HepG2 (cell line): ENCODE results near the gene MRPL38. TPM values are rescaled to one million over a fixed set of nuclear protein-coding genes. Genes with fewer than 3 reads are reported as not detected.

ENCODE experiments used
- ATAC-seq: fragments of 200-7000 bp; cut with Tn5 transposase; 3 replicates; pipeline ENCODE4 v1.9.1; 2020; ENCODE audit warnings: mild to moderate bottlenecking, moderate library complexity
- BruUV-seq: library from RNA; stranded (reverse); fragments of 400-500 nt; replicated peaks from 2 replicates; lab custom pipeline; 2021; lab: Mats Ljungman, UMichigan
- CTCF ChIA-PET: fragments of 300-600 bp; formaldehyde crosslinking; extraction: SDS; loops from one replicate; lab custom pipeline; 2021; ENCODE audit warnings: low total read pairs, inconsistent platforms, low intra/inter-chr PET ratio; lab: Yijun Ruan, JAX
- POLR2A ChIA-PET: fragments of 350-600 bp; sonication (Branson Sonifier 250); formaldehyde crosslinking; loops from one replicate; lab custom pipeline; 2020; ENCODE audit warnings: antibody characterized with exemption, inconsistent platforms; lab: Yijun Ruan, JAX
- DNase-seq: peaks from one replicate; pipeline ENCODE4 v3.0.0-alpha.2; 2015; ENCODE audit warnings: low spot score
- FAIRE-seq: peaks from 3 replicates; lab custom pipeline; 2011; peaks lifted over from hg19 to GRCh38; lab: Jason Lieb, UNC
- H2AFZ ChIP-seq: one replicate; pipeline ENCODE4 v1.6.1; 2011; ENCODE audit warnings: low read length, inconsistent platforms
- H3K27ac ChIP-seq: fragments of 300-600 bp; 3 replicates; pipeline ENCODE4 v1.8.0; 2011; ENCODE audit warnings: mixed run types, mild to moderate bottlenecking, mixed read lengths, low read length, inconsistent platforms; ENCODE audit not compliant: insufficient read depth; ENCODE audit errors: extremely low read length
- H3K27me3 ChIP-seq, 2 experiments: fragments of 200-600 bp in 1 of 2; 2 replicates in 1 of 2; 3 replicates in 1 of 2; pipeline versions ENCODE4 v1.6.0 to v1.8.0; 2011; ENCODE audit warnings: low read length in 2 of 2, mild to moderate bottlenecking in 2 of 2, moderate library complexity in 2 of 2, inconsistent platforms in 1 of 2; ENCODE audit not compliant: insufficient read depth in 2 of 2, control insufficient read depth in 1 of 2
- H3K36me3 ChIP-seq, 2 experiments: fragments of 200-600 bp in 1 of 2; replicated peaks in 1 of 2; 2 replicates in 1 of 2; 3 replicates in 1 of 2; pipeline versions ENCODE4 v1.5.1 to v1.8.0; 2011; ENCODE audit warnings: low read length in 2 of 2, inconsistent platforms in 1 of 2; ENCODE audit not compliant: insufficient read depth in 2 of 2, control insufficient read depth in 1 of 2
- H3K4me1 ChIP-seq: 2 replicates; pipeline ENCODE4 v1.5.1; 2012; ENCODE audit warnings: low read length, inconsistent platforms; ENCODE audit not compliant: insufficient read depth
- H3K4me2 ChIP-seq: 2 replicates; pipeline ENCODE4 v1.6.0; 2011; ENCODE audit warnings: low read depth, low read length, inconsistent platforms
- H3K4me3 ChIP-seq, 3 experiments: fragments of 200-600 bp in 1 of 3; sonication (generic), shearing (Covaris generic) in 1 of 3; replicated peaks in 1 of 3; 2 replicates each; pipeline ENCODE4 v1.5.1; 2011 to 2016; ENCODE audit warnings: low read length in 3 of 3, inconsistent platforms in 2 of 3, low read depth in 2 of 3, mild to moderate bottlenecking in 2 of 3, control low read depth in 1 of 3, mixed read lengths in 1 of 3; ENCODE audit not compliant: insufficient read depth in 1 of 3
- H3K79me2 ChIP-seq: one replicate; pipeline ENCODE4 v1.6.1; 2011; ENCODE audit warnings: low read length, inconsistent platforms; ENCODE audit not compliant: insufficient read depth
- H3K9ac ChIP-seq: 2 replicates; pipeline ENCODE4 v1.6.0; 2011; ENCODE audit warnings: mild to moderate bottlenecking, low read depth, low read length, inconsistent platforms; ENCODE audit not compliant: insufficient read depth
- H3K9me3 ChIP-seq: 2 replicates; pipeline ENCODE4 v1.5.1; 2012; ENCODE audit warnings: mild to moderate bottlenecking, low read length
- H4K20me1 ChIP-seq: 2 replicates; pipeline ENCODE4 v1.6.0; 2011; ENCODE audit warnings: inconsistent platforms, mild to moderate bottlenecking, low read length, moderate library complexity; ENCODE audit not compliant: insufficient read depth
- ATF7 ChIP-seq, 2 experiments: fragments of 450-650 bp in 1 of 2; sonication (generic) in 1 of 2; formaldehyde crosslinking in 1 of 2; IDR thresholded peaks; 2 replicates each; pipeline versions ENCODE4 v1.4.0 to v1.6.1; 2016 to 2020; ENCODE audit warnings: antibody characterized with exemption in 1 of 2, mild to moderate bottlenecking in 1 of 2, missing genetic modification reagents in 1 of 2
- KDM6A ChIP-seq: IDR thresholded peaks from 2 replicates; pipeline ENCODE4 v1.6.1; 2016; ENCODE audit warnings: low read depth
- NFYC ChIP-seq: IDR thresholded peaks from 2 replicates; pipeline ENCODE4 v1.6.1; 2016; ENCODE audit warnings: missing genetic modification reagents, missing compliant biosample characterization
- SUZ12 ChIP-seq: fragments of 150-350 bp; IDR thresholded peaks from 2 replicates; pipeline ENCODE4 v1.6.1; 2014; ENCODE audit warnings: low read depth, low read length
- ZBTB20 ChIP-seq: sonication (generic); formaldehyde crosslinking; IDR thresholded peaks from 2 replicates; pipeline ENCODE4 v1.8.1; 2023; ENCODE audit warnings: missing genetic modification reagents, low read depth, mild to moderate bottlenecking, borderline replicate concordance
- ZNF75D ChIP-seq: sonication (generic); formaldehyde crosslinking; IDR thresholded peaks from 2 replicates; pipeline ENCODE4 v1.8.1; 2023; ENCODE audit warnings: missing genetic modification reagents, mild to moderate bottlenecking, borderline replicate concordance
- WGBS: methylation state at CpG from one replicate; pipeline ENCODE4 v1.1.6; 2017; ENCODE audit warnings: low lambda C conversion rate; 5-methylcytosine and 5-hydroxymethylcytosine counted together
- in situ Hi-C: cut with HindIII; loops from 2 replicates; pipeline ENCODE4 v1.10.0; 2017; ENCODE audit warnings: low pct_unique_long_range_greater_than_20kb; ENCODE audit not compliant: extremely low pct_ligation_motif_present
- intact Hi-C: fragments of 100-400 bp; cut with micrococcal nuclease; formaldehyde crosslinking; loops from one replicate; pipeline ENCODE4 v1.10.0; 2022; ENCODE audit not compliant: unreplicated experiment
- polyA plus RNA-seq, 8 experiments: library from polyadenylated mRNA; depleted of rRNA in 3 of 8; stranded (reverse) in 7 of 8; unstranded in 1 of 8; fragments of >200 nt; fragmentation: Illumina TruSeq in 4 of 8; extraction: Trizol in 4 of 8; gene quantifications; 2 replicates each; pipeline versions ENCODE4 v1.2.1 to v1.2.3, GENCODE V29; 2011 to 2016; ENCODE audit warnings: low read depth in 4 of 8, missing spikeins in 1 of 8, mixed read lengths in 1 of 8; ENCODE audit not compliant: insufficient read depth in 1 of 8
- total RNA-seq, 5 experiments: library from RNA; depleted of rRNA; stranded (reverse); fragments of >200 nt; fragmentation: Illumina TruSeq; extraction: Trizol; gene quantifications; 2 replicates each; pipeline ENCODE4 v1.2.3, GENCODE V29; 2016; ENCODE audit warnings: low read depth in 1 of 5
- TF ChIP-seq, protein P1 (sequence below): sonication (generic); formaldehyde crosslinking; IDR thresholded peaks from 2 replicates; pipeline ENCODE4 v1.4.0; 2020; ENCODE audit warnings: missing genetic modification reagents
- TF ChIP-seq, protein P2 (sequence below): sonication (generic); formaldehyde crosslinking; IDR thresholded peaks from 2 replicates; pipeline ENCODE4; 2020; ENCODE audit warnings: missing genetic modification reagents, mild to moderate bottlenecking, borderline replicate concordance
- TF ChIP-seq, protein P3 (sequence below): sonication (generic); formaldehyde crosslinking; IDR thresholded peaks from 2 replicates; pipeline ENCODE4 v1.5.1; 2020; ENCODE audit warnings: missing genetic modification reagents, mild to moderate bottlenecking, borderline replicate concordance

Gene MRPL38
- total and polyA plus RNA-seq, 2 of the 13 experiments (the other 11 are each of a cell fraction or from before 2014, with no cell fraction given) = 83.7 to 125 TPM

DNA sequence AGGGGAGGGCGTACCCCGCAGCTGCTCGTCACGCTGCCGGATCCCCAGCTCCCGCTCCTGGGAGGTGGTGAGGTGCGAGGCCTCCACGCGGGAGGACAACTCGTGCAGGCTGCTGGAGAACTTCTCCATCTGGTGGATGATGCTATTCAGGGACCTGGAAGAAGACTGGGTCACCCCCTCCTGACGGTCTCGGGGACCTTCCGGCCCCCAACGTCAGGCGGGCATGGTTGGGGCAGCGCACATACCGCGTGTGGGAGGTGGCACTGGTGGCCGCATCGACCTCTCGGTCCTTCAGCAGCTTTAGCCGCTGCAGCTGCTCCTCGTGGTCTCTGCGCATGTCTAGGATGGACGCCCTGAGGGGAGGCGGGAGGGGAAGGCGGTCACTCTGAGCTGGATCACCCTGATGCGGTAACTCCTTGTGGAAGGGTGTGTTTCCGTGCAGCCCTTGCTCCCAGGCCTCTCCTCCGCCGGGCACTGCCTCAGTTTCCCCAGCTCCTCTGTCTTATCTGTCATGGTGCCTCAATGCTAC lies 13.3 kb upstream of the MRPL38 start:
- no peak overlapping the region for H3K27ac ChIP-seq
- intact Hi-C loops (no loop called here), in situ Hi-C loops (no loop called here)
- no peaks in the 10 kb centered on the region for H4K20me1 ChIP-seq
- H3K4me2 ChIP-seq = no peak overlapping the region
- H3K27me3 ChIP-seq = no peaks in the 10 kb centered on the region
- H3K9me3 ChIP-seq = no peaks in the 10 kb centered on the region
- BruUV-seq = no TSS peak
- H3K9ac ChIP-seq = no peak overlapping the region
- no peak for FAIRE-seq
- H3K4me3 ChIP-seq = no peak overlapping the region
- DNase-seq = no peak
- peaks cover 35% of the 10 kb centered on the region for H3K4me1 ChIP-seq
- H3K36me3 ChIP-seq = no peaks in the 10 kb centered on the region
- WGBS = 91% methylated on average over 28 of the region's 31 CpGs
- POLR2A ChIA-PET = interaction anchor here (0.7 to 1.4 kb wide), 4 partner anchors 9 to 23 kb away, joined by 3 to 6 read pairs (median 4); partner anchors contain the start of genes FBF1 and MRPL38
- no peak for ATAC-seq
- H2AFZ ChIP-seq = no peak overlapping the region
- H3K79me2 ChIP-seq = no peaks in the 10 kb centered on the region
- CTCF ChIA-PET = no interaction called here
- TF ChIP-seq ZNF75D (CRISPR knock-in tag) (no peak), ZBTB20 (CRISPR knock-in tag) (no peak), ATF7 (IDR thresholded peaks at IDR 0.05) (no peak), ATF7 (CRISPR knock-in tag; IDR thresholded peaks at IDR 0.05) (no peak), NFYC (CRISPR knock-in tag) (no peak), SUZ12 (no peak), KDM6A (CRISPR knock-in tag) (no peak)
- TF ChIP-seq, protein P1, sequence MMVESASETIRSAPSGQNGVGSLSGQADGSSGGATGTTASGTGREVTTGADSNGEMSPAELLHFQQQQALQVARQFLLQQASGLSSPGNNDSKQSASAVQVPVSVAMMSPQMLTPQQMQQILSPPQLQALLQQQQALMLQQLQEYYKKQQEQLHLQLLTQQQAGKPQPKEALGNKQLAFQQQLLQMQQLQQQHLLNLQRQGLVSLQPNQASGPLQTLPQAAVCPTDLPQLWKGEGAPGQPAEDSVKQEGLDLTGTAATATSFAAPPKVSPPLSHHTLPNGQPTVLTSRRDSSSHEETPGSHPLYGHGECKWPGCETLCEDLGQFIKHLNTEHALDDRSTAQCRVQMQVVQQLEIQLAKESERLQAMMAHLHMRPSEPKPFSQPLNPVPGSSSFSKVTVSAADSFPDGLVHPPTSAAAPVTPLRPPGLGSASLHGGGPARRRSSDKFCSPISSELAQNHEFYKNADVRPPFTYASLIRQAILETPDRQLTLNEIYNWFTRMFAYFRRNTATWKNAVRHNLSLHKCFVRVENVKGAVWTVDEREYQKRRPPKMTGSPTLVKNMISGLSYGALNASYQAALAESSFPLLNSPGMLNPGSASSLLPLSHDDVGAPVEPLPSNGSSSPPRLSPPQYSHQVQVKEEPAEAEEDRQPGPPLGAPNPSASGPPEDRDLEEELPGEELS (CRISPR knock-in tag) = no peak
- TF ChIP-seq, protein P2, sequence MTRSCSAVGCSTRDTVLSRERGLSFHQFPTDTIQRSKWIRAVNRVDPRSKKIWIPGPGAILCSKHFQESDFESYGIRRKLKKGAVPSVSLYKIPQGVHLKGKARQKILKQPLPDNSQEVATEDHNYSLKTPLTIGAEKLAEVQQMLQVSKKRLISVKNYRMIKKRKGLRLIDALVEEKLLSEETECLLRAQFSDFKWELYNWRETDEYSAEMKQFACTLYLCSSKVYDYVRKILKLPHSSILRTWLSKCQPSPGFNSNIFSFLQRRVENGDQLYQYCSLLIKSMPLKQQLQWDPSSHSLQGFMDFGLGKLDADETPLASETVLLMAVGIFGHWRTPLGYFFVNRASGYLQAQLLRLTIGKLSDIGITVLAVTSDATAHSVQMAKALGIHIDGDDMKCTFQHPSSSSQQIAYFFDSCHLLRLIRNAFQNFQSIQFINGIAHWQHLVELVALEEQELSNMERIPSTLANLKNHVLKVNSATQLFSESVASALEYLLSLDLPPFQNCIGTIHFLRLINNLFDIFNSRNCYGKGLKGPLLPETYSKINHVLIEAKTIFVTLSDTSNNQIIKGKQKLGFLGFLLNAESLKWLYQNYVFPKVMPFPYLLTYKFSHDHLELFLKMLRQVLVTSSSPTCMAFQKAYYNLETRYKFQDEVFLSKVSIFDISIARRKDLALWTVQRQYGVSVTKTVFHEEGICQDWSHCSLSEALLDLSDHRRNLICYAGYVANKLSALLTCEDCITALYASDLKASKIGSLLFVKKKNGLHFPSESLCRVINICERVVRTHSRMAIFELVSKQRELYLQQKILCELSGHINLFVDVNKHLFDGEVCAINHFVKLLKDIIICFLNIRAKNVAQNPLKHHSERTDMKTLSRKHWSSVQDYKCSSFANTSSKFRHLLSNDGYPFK (CRISPR knock-in tag) = no peak
- TF ChIP-seq, protein P3, sequence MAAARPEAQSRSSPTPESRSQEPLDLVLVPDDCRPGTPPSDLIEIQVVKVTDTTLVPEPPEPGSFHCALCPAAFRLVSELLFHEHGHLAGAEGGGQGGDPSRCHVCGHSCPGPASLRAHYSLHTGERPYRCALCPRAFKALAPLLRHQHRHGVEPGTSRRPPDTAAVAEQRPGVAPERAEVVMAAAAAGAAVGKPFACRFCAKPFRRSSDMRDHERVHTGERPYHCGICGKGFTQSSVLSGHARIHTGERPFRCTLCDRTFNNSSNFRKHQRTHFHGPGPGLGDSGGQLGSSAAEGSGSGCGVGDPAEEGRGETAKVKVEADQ (CRISPR knock-in tag) = no peak
